ENCODE measurements around the gene MYRIP.

The MYRIP gene

DNA sequence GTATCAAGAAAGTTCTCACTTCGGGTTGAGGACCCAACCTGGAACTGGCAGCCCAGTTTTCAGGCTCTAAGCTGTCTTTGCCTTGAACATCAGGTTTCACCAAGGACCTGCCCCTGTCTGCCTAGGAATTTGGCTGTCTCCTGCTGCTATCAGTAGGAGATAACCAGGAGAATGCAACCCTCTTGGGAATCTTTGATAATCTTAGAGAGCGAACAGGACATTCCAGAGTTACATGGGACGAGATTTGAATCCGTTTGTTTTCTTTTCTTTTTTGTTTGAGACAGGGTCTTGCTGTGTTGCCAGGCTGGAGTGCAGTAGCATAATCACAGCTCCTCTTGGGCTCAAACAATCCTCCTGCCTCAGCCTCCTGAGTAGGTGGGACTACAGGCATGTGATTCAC, 482.1 kb downstream of the MYRIP start:
- no peak for DNase-seq

DNA sequence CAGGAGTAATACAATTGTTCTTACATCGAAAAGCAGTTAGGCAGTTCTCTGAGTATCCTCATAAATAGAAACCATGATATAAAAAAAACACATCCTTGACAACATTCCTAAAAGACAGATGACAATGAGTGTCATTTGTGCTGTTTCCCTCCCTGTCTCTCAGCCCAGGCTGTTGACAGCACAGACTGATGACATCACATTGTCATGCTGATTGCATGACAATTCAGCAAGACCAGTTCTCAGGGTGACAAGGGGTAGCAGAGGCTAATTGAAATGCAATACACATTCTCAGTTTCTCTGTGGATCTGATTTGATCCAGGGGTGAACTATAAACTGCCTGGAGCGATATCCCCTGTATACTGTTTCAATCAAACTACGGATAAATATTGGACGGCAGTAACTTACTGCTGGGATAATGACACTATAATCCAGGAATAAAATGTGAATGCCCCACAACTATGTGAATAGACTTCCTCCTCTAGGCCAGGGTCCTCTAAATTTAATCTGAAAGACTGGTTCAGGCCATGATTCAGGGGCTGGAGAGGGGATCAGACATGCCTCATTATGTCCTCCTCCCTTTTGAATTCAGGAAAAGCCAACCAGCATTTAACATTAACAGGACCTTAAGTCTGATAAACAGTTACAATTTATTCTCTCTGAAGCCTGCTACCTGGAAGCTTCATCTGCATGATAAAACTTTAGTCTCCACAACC, 483.4 kb downstream of the MYRIP start:
- DNase-seq: peak in 4 of 14 donors; percentile 13 to 34 (median 17)

DNA sequence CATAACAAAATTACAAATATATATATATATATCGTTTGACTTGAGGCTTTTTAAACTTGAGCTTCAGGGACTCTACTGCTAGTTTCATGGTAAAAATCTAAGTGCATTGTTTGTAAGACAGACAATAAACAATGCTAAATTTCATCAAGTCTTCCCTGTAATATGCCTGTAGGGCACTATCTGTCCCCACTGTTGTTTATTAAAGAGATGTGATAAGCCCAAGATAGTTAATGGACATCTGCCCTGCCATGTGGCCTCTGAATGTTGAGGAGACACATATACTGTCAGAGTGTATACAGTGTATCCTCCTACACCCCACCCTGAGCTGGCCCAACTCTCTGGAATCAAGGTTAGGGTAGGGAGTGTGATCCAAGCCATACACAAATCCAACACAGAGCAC, 485.0 kb downstream of the MYRIP start:
- no peak for DNase-seq

DNA sequence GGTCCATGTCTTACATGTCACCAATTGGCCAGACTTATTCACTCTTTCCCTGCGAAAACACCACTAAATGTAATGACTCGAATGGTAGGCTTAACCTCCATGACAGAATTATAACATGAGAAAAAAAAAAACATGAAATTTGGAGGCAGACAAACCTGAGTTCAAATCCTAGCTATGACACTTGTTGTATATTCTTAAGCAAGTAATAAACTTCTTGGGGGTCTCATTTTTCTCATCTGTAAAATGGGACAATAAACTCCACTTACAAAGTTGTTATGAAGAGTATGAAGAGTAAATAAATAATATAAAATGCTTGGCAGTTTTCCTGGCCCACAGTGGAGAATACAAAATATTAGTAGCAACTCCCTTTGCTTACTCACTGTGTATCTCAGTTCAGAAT, 488.7 kb downstream of the MYRIP start:
- DNase-seq: no peak

DNA sequence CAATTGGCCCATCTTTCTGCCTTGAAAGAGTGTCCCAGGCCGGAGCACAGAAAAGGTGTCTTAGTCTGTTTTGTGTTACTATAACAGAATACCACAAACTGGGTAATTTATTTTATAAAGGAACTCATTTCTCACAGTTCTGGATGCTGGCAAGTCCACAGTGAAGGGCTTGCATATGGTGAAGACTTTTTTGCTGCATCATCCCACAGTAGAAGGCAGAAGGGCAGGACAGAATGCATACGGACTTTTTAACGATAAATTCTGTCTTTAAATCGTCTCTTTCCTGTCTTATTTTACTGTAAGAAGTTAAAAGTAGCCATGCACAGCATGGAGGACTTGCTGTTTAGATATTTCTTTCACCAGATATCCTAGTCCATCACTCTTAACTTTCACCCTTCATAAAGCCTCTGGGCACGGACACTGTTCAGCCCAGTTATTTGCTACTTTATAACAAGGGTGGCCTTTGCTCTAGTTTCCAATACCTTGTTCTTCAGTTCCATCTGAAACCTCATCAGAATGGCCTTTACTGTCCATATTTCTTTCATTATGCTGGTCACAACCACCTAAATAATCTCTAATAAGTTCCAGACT, 489.8 kb downstream of the MYRIP start:
- DNase-seq: no peak

DNA sequence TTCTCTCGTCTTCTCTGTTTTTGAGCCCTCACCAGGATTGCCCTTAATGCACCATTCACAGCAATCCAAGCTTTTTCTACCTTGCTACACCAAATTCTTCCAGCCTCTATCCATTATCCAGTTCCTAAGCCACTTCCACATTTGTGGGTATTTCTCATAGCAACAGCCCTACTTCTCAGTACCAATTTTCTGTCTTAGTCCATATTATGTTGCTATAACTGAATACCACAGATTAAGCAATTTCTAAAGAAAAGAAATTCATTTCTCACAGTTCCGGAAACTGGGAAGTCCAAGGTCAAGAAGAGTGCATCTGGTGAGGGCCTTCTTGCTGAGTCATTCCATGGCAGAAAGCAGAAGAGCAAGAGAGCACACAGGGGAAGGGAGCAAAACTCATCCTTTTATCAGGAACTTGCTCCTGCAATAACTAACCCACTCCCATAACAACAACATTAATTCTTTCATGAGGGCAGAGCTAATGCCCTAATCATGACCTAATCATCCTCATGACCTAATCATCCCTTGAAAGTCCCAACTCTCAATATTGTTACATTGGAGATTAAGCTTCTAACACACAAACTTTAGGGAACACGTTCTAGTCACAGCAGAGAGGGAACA, 490.4 kb downstream of the MYRIP start:
- DNase-seq: no peak

DNA sequence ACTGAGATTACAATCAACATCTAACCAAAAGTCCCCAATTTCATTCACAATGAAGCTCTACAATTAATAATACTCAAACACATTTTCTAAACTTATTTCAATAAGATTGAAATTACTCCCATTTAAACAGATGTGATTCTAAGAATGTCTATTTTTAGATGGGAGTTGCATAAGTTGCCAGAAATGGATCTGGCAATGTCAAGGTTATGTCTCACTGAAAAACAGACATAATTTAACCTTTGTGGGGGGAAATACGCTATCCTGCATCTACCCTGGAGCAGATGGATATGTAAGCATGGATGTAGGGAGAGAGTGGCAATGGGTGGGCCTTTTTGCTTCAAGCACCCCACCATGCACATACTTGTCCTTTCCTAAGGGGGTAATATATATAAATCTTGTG, 493.4 kb downstream of the MYRIP start:
- no peak for DNase-seq

DNA sequence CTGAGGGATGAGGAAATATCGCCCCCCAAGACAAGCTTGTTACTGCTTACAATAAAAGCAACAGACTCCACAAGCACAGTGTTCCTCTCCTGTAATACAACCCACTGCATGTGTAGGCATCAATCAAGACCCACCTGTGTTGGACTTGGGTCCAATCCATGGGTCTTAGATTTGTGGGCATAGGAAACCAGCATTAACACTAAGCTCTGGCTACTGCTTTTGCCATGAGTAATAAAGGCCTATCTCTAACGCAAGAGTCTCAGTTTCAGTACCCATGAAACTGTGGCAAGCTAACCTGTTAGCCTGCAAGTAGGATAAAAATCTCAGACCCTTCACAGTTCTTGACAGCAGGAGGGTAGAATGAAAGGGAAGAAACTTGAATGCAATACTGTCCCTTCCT, 494.9 kb downstream of the MYRIP start:
- DNase-seq: no peak

DNA sequence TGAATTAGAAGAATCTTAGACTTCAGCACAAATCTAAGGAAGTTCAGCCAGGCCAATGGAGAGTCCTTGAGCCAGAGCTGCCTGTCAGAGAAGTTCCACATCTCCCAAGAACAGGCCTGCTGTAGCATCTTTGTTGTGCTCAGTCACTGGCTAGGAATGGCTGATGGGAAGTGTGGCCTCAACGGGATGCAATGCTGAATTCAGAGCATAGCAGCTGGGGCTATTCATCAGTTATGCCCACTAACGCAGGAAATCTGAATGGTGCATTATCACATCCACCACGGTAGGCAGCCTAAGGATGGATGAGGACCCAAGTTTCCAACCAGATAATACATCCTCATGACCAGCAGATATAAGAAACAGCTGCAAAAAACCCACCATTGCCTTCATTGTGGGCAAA, 496.9 kb downstream of the MYRIP start:
- DNase-seq: no peak

DNA sequence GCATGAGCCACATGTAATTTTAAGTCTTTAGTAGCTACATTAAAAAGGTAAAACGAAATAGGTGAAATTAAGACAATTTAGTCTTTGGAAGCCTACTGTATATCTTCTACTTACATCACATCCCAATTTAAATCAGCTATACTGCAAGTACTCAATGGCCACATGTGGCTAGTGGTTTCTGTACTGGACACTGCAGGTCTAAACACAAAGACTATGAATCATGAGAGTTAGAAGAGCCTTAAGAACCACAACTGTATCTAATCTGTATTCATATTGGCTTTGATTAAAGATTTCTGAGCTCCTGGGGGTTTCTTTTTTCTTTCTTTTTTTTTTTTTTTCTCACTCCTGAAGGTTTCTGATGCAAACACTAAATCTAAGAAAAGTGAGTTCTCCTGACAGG, 497.8 kb downstream of the MYRIP start:
- DNase-seq: no peak

DNA sequence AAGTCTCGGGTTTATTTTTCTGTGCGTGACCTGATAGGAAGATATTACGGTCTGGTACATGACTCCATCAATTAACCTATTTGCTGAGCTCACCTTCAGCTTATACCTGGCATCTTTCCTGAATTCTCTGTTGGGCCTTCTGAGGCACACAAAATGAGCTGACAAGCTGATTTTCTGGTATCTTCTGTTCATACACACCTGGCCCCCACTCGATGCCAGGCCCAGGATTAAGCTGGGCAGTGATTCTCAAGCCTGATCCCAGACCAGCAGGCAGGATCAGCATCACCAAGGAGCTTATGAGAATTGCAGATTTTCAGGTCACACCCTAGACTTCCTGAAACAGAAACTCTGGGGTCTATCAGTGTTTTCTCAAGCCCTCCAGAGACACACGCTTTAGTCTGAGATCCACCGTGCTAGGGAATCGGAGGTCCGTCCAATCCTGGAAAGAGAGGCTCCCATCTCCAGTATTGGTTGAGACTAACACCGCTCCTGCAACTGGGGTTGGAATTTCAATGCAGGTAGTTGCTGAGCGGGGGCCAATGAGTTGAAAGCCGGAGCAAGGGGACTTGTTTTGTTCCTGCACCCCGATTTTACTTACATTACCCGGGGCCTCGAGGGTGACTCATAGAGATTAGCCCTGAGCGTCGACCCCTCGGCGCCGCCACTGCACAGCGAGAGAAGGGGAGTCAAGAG, 499.5 kb downstream of the MYRIP start:
- peak in 4 of 14 donors; percentile 27 to 69 (median 64) for DNase-seq

DNA sequence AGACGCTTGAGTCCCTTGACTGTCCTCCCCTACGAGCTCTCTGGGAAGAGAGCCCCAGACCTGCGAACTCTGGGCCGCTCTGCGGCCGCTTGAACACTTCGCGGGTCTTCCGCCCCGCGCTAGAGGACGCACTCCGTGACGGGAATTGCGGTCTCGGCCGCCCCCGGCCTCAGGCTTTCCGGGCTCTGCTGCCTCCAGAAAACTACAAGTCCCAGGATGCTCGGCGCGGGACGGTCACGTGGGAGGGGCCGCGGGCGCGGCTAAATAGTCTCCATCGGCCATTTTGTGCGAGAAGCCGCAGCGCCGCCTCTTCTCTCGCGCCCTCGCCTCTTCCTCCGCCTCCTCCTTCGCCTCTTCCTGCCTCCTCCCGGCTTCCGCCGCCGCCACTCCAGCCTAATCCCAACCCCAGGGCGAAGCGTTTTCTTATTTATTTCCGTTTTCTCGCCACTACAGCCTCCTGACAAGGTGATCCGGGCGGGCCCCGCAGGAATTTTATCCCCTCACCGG, 500.1 kb downstream of the MYRIP start, which contains the start of gene EIF1B:
Gene EIF1B (plus strand): TSS at position 290 of the 507 bp plus-strand sequence. CDS start 235 bp downstream, outside the sequence.
- DNase-seq: peak; percentile 90 to 99 (median 97)
